Raji (cell line): ENCODE measurements around the gene CFDP1.

Source experiments
- POLR2A ChIP-seq: IDR thresholded peaks from 2 replicates; pipeline ENCODE4 v1.6.1; 2011; ENCODE audit warnings: low read depth, low read length, control low read depth; ENCODE audit not compliant: insufficient read depth

CFDP1 gene

DNA sequence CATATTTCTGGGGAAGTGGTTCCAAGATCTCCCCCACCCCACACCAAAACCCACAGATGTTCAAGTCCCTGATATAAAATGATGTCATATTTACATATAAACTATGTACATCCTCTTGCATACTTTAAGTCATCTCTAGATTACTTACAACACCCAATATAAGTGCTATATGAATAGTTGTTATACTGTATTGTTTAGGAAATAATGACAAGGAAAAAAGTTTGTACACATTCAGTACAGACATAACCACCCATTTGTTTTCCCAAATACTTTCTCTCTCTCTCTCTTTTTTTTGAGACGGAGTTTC, 11.5 kb downstream of the CFDP1 start:
- TF ChIP-seq POLR2A = no peak

DNA sequence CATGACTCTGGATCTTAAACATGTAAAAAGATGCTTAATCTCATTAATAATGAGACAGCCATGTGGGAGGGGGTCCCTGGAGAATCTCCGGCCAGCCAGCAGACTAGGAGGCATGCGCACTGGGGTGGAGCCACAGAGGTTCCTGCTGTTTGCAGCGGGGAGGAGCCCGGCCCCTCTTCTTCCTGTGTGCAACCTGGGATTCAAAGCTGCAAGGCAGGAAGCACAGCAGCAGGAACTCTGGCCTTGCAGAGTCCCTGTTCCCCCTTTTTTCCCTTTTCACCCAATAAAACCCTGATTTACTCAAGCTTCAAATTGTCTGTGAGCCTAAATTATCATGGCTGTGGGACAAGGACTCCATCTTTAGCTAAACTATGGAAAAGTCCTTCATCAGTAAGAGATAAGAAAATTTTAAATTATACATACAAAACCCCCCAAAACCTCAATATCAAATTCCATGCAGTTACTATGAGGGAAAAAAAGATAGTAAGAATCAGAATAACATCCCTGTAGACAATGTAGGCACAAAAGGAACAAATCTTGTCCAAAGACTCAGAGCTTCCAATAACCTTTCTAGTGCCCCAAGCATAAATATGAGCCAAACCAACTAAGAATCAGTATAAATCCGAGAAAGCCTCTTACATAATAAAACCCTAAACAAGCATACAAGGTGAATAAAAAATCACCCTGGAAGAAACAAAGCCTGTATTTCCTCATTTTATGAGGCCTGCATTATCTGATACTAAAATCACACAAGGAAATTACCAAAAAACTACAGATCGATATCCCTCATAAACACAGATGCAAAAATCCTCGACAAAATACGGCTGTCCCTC, 12.1 kb downstream of the CFDP1 start:
- no peak for TF ChIP-seq POLR2A

DNA sequence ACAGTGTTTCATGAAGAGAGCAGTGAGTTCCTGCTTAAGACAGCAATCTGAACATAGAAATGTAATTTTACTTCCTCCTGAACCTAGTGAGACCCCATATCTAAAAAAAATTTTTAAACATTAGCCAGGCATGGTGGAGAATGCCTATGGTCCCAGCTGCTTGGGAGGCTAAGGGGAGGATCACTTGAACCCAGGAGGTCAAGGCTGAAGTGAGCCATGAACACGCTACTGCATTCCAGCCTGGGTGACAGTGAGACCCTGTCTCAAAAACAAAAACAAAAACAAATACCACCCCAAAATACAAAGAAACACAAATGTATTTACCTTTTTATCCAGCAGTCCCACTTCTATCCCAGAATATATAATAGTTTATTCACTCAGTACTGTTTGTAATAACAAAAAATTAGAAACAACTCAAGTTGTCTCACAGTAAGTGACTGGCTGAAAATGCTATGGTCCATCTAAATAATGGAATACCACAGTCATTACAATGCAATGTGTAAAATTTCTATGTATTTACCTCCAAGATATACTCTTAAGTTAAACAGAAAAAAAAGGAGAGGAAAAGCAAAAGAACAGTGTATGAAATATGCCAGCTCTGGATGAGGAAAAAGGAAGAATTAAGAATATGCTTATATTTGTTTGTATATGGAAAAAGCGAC, 16.3 kb downstream of the CFDP1 start:
- TF ChIP-seq POLR2A = no peak

DNA sequence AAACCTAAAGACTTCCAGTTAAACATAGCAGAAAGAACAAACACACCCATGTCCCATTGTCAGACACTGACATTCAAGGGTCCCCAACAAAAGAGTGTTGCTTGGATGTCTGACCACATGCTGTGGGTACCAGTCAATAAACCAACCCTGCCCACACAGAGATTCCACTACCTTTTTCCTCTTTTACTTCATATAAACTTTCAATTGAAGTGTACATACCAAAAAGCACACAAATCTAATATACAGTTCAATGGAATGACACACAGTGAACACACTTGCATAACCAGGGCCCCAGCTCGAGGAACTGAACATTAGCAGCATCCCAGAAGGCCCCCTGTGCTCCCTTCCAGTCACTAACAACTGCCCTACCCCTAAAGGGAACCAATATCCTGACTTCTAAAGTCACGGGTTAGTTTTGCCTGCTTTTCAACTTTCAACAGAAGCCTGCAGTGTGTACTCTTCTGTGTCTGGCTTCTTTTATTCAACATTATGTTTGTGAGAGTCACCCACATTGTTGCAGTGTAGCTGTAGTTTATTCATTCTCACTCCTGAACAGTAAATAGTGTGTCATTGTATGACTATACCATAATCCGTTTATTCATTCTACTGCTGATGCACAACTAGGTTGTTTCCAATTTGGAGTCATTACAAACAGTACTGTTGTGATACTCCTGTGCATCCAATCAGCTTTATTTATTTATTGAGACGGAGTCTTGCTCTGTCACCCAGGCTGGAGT, 18.0 kb downstream of the CFDP1 start:
- no peak for TF ChIP-seq POLR2A

DNA sequence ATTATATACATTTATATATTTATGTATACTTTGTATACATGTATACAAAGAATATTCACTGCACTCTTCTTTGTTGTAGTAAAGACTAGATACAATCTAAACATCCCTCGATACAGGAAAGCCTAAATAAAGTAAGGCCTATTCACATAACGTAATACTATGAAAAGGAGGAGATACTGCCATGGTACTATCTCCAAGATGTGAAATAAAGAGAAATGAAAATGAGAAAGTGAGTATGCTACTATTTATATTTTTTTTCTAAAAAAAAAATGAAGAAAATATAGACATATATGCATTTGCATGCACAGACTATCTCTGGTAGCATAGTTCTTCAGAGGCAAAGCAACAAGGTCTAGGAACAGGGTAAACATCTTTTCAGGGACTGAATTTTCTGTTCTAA, 19.4 kb downstream of the CFDP1 start:
- no peak for TF ChIP-seq POLR2A

DNA sequence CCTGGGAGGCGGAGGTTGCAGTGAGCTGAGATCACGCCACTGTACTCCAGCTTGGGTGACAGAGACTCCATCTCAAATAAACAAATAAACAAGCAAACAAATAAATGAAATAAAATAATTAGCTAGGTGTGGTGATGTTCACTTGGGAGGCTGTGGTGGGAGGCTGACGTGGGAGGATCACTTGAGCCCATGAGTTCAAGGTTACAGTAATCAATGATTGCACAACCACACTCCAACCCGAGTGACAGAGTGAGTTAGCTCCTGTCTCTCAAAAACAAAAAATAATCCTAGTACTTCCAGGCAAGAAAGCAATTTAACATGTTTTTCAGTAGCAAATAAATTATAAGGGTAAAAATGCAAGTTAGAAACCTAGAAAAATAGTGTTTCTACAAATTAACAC, 26.4 kb downstream of the CFDP1 start:
- TF ChIP-seq POLR2A = no peak

DNA sequence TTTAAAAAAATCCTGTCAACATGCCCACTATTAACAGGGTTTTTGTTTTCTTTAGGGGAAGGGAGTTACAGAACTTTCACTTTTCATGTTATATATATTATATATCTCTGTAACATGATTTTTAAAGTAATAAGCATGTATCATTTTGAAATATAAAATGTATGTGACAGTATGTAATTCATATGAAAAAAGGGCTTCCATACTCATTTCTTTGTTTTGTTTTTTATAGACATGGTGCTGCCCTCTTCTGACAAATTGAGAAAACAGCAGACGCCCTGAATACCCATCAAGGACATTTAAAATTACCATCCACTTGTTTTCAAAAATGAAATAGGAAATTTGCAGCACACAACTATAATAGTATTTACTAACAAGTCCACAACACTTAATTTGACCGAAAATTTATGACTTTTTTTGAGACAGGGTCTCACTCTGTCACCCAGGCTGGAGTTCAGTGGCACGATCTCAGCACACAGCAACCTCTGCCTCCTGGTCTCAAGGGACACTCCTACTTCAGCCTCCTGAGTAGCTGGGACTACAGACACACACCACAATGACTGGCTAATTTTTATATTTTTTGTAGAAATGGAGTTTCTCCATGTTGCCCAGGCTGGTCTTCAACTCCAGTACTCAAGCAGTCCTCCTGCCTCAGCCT, 30.4 kb downstream of the CFDP1 start:
- TF ChIP-seq POLR2A = no peak

DNA sequence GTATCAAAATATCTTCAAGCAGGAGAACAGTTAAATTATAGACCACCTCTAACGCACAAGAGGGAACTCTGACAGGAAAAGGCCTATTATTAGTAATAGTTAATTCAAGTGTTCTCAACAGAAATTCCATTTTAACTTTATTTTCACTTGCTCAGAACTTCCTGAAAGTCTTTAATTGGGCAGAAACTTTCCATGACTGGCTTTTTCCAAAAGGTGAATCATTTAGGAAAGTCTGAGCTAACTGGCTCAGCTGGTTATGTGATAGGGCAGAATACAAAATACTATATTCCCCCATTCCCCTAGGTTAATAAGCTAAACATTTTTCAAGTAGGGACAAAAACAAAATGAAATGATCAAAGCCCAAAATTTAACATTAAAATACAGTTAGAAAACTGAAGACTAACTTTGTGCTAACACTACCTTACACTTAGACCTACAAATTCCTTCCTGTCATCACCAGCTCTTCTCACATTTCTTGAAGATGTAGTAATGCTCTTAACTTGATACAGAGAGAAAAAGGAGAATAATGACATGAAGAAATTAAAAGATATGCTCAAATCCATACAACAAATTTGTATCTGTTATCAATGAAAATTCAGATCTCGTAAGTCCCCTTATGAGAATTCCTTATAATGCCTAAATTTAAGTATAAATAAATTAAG, 31.0 kb downstream of the CFDP1 start:
- no peak for TF ChIP-seq POLR2A

DNA sequence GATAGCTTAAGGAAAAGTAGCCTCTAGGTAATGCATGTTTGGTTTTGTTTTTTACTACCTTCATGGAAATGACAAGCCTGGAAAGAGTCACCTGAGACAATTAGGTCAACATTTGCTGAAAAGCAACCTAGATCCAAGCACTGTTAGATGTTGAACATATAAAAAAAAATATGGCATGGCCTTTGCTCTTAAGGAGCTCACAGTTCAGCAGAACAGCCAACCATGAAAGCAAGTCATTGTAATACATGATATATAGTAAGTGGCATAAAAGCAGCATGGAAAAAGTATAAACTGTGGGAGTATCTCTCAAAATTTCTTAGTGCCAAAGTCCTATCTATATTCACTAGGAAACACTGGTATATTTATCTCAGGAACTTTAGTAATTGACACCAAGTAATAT, 31.6 kb downstream of the CFDP1 start:
- no peak for TF ChIP-seq POLR2A

DNA sequence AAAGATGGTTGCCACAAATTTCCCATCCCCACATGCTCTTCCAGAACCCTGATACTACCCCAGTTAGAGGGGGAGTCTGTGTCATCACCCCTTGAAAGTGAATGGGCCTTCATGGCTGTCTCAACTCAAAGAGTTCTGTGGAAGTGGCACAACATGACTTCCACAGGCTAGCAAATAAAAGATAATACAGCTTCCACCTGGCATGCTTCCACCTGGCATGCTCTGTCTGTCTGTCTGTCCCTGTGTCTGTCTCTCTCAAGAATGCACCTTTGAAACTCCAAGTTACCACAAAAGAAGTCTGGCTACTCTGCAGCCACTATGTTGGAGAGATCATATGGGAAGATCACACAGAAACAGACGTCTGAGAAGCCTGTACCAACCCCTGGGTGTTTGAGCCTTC, 35.0 kb downstream of the CFDP1 start:
- TF ChIP-seq POLR2A = no peak

DNA sequence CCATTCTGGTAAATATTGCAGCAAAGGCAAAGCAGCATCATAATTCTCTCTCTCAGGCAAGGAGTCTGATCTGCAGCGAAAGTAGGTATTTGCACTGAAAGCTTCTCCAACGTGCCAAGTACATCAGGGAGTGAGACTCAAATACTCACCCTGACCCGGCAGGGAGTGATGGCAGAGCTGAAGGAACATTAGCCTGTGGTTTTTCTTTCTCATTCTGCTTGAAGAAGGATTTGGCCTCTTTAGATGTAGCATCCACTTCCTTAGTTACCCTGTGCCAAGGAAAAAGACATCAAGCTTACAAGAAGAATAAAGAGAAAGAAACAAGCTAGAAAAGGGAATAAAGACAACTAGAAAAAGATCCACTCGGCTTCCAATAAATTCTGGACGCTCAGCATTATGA, 38.4 kb downstream of the CFDP1 start:
- no peak for TF ChIP-seq POLR2A

DNA sequence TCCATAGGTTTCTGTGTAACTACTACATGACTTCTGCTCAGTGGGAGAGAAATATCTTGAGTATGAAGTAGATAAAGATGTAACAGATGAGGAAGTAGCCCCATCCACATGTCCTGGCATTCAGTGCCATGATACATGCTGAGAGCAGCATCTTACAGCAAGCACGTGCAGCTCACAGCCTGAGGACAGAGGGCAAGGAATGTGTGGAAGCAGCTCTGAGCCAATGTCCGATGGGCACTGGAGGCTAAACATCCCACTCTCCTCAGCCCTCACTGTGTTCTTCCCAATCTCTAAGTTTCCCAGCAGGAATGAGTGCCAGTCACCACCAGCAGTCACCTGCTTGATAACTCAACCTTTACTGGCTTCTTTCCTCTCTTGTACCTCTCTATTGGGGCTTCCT, 40.4 kb downstream of the CFDP1 start:
- TF ChIP-seq POLR2A = no peak

DNA sequence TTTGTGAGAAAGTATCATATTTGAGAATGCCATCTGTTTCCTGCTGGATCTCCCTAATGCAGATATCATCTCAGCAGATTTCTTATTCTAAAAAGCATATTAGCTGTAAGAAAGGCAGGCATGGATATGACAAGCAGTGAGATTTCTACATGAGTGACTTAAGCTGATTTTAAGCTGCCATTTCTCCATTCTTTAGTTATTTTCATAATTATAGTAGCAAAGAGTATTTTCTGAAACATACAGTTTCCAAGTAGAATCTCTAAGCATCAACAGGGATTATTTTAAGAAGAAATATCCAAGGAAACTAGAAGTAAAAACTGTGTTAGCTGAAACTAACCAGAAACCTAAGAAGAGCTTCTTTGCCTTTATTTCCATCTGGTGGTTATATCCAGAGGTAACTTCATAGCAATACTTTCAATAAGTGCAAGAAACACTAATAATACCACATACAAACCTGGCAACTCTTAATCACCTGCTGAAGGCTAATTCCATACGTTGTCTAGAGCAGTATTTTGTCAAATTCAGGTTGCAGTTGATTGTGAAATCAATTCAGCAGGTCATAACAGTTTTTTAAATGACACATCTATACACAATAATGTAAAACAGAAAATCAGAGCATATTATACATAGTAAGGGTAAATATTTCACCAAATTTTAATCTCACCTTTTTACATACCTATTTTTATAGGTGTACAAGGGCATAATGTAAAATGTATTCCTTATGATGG, 42.2 kb downstream of the CFDP1 start:
- no peak for TF ChIP-seq POLR2A

DNA sequence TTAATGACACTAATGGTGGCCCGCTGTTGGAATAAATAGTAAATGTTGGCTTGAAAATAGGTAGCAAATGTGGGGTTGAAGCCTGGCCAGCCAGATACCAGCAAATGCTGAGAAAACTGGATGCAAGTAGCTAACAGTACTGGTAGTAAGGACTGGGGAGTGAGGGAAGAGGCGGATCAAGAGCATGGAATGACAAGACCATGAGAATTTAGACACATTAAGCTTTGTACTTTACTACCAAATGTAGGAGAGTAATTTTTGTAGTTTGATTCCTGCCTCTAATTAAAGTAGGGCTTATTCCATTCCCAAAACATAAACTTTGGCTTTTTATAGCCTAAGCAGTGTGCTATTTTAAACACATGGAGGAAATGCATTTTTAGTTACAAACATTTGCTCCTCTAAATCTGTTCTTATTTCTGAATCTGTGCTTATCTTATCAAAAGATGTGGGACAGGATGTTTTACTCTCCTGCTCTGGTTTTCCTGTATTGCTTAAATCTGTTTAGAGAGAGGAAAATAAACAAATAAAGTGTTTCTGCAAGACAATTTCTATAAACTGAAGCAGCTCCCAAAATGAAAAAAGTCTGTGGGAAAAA, 44.1 kb downstream of the CFDP1 start:
- TF ChIP-seq POLR2A = no peak

DNA sequence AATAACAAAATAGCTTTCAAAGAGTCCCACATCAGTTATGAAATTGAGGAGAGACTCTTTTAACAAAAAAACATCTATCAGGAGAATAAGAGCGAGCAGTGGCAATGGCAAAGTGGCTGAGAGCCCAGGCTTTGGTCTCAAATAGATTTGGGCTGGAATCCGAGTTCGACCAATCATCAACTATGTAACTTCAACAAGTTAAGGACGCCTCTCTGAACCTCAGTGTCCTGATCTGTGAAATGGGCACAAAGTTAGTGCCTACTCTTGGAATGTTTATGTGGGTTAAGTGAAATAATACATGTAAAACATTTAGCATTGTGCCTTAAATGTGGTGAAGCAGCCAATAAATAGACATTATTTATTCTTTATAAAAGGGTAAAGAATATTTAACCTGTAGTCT, 45.4 kb downstream of the CFDP1 start:
- TF ChIP-seq POLR2A = no peak
